GM18507 (cell line): ENCODE data around the gene UMODL1.
"Not testable (repeated sequence)": the region's sequence is repeated elsewhere in the genome, so short reads cannot be mapped to it uniquely, and the experiment has no call there.

Source experiments
- DNase-seq: peaks from one replicate; pipeline ENCODE4 v3.0.0; 2011; ENCODE audit warnings: low read depth; ENCODE audit not compliant: insufficient read length; ENCODE audit errors: extremely low spot score
- FAIRE-seq: peaks from 2 replicates; lab custom pipeline; 2011; peaks lifted over from hg19 to GRCh38; lab: Jason Lieb, UNC

UMODL1 gene

GRCh38 chr21:42165901-42166300, 94.8 kb downstream of the UMODL1 start:
- no peak for DNase-seq
- FAIRE-seq: no peak

- no peak for FAIRE-seq
- DNase-seq: no peak
These were observed 98.6 kb downstream of the UMODL1 start for GRCh38 chr21:42169758-42170157.

GRCh38 chr21:42171091-42172053, 100.3 kb downstream of the UMODL1 start:
- DNase-seq: no peak
- no peak for FAIRE-seq

- DNase-seq: no peak
- FAIRE-seq: no peak
These were observed 101.7 kb downstream of the UMODL1 start for GRCh38 chr21:42172596-42173483.

GRCh38 chr21:42174173-42174572, 103.1 kb downstream of the UMODL1 start:
- DNase-seq: no peak
- no peak for FAIRE-seq

GRCh38 chr21:42175110-42175710, 104.1 kb downstream of the UMODL1 start:
- no peak for DNase-seq

GRCh38 chr21:42176859-42177258, 105.7 kb downstream of the UMODL1 start:
- DNase-seq (no peak), FAIRE-seq (no peak)

More at GRCh38 chr21:42175110-42175710, 104.1 kb downstream of the UMODL1 start:
- FAIRE-seq: no peak

GRCh38 chr21:42179316-42179715, 108.2 kb downstream of the UMODL1 start:
- FAIRE-seq (no peak), DNase-seq (no peak)

GRCh38 chr21:42180001-42180400, 108.9 kb downstream of the UMODL1 start:
- not testable (repeated sequence) for FAIRE-seq, DNase-seq

GRCh38 chr21:42182713-42183371, 111.7 kb downstream of the UMODL1 start:
- no peak for FAIRE-seq
- no peak for DNase-seq

GRCh38 chr21:42183374-42184266, 112.5 kb downstream of the UMODL1 start:
- FAIRE-seq (peak; percentile 38), DNase-seq (no peak)

GRCh38 chr21:42186591-42186990, 115.5 kb downstream of the UMODL1 start:
- no peak for FAIRE-seq
- DNase-seq: no peak

- FAIRE-seq (peak; percentile 97), DNase-seq (peak; percentile 64)
These were observed 117.0 kb downstream of the UMODL1 start for GRCh38 chr21:42187976-42188653.

- DNase-seq (no peak), FAIRE-seq (no peak)
These were observed 117.5 kb downstream of the UMODL1 start for GRCh38 chr21:42188663-42189062.

- DNase-seq (no peak), FAIRE-seq (no peak)
These were observed 118.3 kb downstream of the UMODL1 start for GRCh38 chr21:42189431-42189830.

- FAIRE-seq (no peak), DNase-seq (no peak)
These were observed 118.9 kb downstream of the UMODL1 start for GRCh38 chr21:42189860-42190485.

- no peak for DNase-seq
- no peak for FAIRE-seq
These were observed 119.4 kb downstream of the UMODL1 start for GRCh38 chr21:42190486-42190863.
